Panc1 (cell line): ENCODE data around the gene USP10. TPM values are rescaled to one million over a fixed set of nuclear protein-coding genes. Genes with fewer than 3 reads are reported as not detected.

Experiments used
- ATAC-seq: fragments of 200-7000 bp; cut with Tn5 transposase; 2 replicates; pipeline ENCODE4 v1.9.1; 2020; ENCODE audit warnings: mild to moderate bottlenecking, moderate library complexity
- BruUV-seq: library from RNA; stranded (reverse); fragments of 400-500 nt; replicated peaks from 2 replicates; lab custom pipeline; 2021; lab: Mats Ljungman, UMichigan
- CTCF ChIA-PET: fragments of 300-600 bp; sonication (Branson Sonifier 250); formaldehyde crosslinking; loops from one replicate; lab custom pipeline; 2022; ENCODE audit warnings: antibody characterized with exemption; lab: Charles Lee
- POLR2A ChIA-PET: fragments of 300-600 bp; sonication (Branson Sonifier 250); formaldehyde crosslinking; loops from one replicate; lab custom pipeline; 2022; ENCODE audit warnings: antibody characterized with exemption; lab: Charles Lee
- DNase-seq: peaks from one replicate; pipeline ENCODE4 v3.0.0-alpha.2; 2010; ENCODE audit warnings: low read depth, low spot score
- H3K27ac ChIP-seq: 2 replicates; pipeline ENCODE4 v1.5.1; 2011; ENCODE audit warnings: mild to moderate bottlenecking, low read length, inconsistent platforms
- H3K27me3 ChIP-seq: fragments of 200-500 bp; sonication (Bioruptor generic); 2 replicates; pipeline ENCODE4 v1.6.0; 2014; ENCODE audit warnings: low read length, inconsistent platforms; ENCODE audit not compliant: control insufficient read depth, insufficient read depth
- H3K36me3 ChIP-seq: fragments of 200-500 bp; sonication (Bioruptor generic); 2 replicates; pipeline ENCODE4 v1.5.1; 2014; ENCODE audit warnings: inconsistent platforms, mild to moderate bottlenecking, low read length, moderate library complexity; ENCODE audit not compliant: control insufficient read depth, insufficient read depth
- H3K4me1 ChIP-seq: 2 replicates; pipeline ENCODE4 v1.5.1; 2011; ENCODE audit warnings: inconsistent platforms, mild to moderate bottlenecking, low read length, moderate library complexity; ENCODE audit not compliant: control insufficient read depth, insufficient read depth
- H3K4me3 ChIP-seq, 2 experiments: 2 replicates each; pipeline ENCODE4 v1.5.1; 2011 to 2012; ENCODE audit warnings: low read depth in 2 of 2, low read length in 2 of 2, mild to moderate bottlenecking in 2 of 2, inconsistent platforms in 1 of 2, moderate library complexity in 1 of 2
- H3K9me3 ChIP-seq: fragments of 200-500 bp; sonication (Bioruptor generic); 2 replicates; pipeline ENCODE4 v1.5.1; 2014; ENCODE audit warnings: low read depth, mild to moderate bottlenecking, inconsistent platforms, low read length, moderate library complexity; ENCODE audit not compliant: control insufficient read depth, insufficient read depth
- POLR2AphosphoS5 ChIP-seq: IDR thresholded peaks from 2 replicates; pipeline ENCODE4 v1.6.1; 2012; ENCODE audit warnings: mild to moderate bottlenecking, low read depth, low read length, moderate library complexity
- SIN3A ChIP-seq: IDR thresholded peaks from 2 replicates; pipeline ENCODE4 v1.6.1; 2012; ENCODE audit warnings: low read depth, mild to moderate bottlenecking, low read length, moderate library complexity, borderline replicate concordance; ENCODE audit not compliant: insufficient read depth
- TCF7L2 ChIP-seq: IDR thresholded peaks from 2 replicates; pipeline ENCODE4 v1.6.1; 2011; ENCODE audit warnings: mild to moderate bottlenecking, low read depth, low read length, inconsistent platforms
- in situ Hi-C: cut with HindIII; loops from 2 replicates; pipeline ENCODE4 v1.10.0; 2016; ENCODE audit warnings: low sequenced_read_pairs, low pct_unique_long_range_greater_than_20kb
- intact Hi-C: fragments of 100-400 bp; cut with micrococcal nuclease; formaldehyde crosslinking; loops from one replicate; pipeline ENCODE4 v1.10.0; 2022; ENCODE audit not compliant: unreplicated experiment
- total RNA-seq: library from RNA; stranded (reverse); gene quantifications from one replicate; pipeline ENCODE4 v1.2.1, GENCODE V29; 2021; ENCODE audit not compliant: unreplicated experiment
- TF ChIP-seq, protein P1 (sequence below): fragments of 450-650 bp; IDR thresholded peaks from 2 replicates; pipeline ENCODE4 v1.5.1; 2017; ENCODE audit warnings: mild to moderate bottlenecking
- TF ChIP-seq, protein P2 (sequence below), 2 experiments: IDR thresholded peaks; 2 replicates each; pipeline ENCODE4 v1.6.1; 2011 to 2012; ENCODE audit warnings: low read depth in 2 of 2, control low read depth in 1 of 2, low read length in 1 of 2, mild to moderate bottlenecking in 1 of 2, moderate library complexity in 1 of 2; ENCODE audit not compliant: insufficient read depth in 1 of 2

Gene USP10
- total RNA-seq, 1 experiment from 2014 or later, result 77.4 TPM

DNA sequence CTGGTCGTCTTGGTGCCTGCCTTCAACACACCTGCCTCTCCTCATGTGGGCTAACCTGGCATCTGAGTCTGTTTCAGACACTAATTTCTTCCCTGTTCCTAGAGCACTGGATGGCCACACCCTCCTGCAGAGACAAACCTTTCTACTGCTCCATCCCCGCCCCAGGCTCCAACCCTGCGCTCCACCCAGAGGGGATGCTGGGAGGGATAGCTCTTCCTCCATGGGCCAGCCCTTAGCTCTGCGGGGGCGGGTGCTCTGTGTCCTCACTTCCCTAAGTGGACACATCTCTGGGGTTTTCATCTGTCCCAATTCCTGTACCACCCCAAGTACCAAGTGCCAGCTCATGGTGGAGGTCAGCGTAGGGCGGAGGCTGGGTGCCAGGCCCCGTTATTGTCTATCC lies 109.0 kb downstream of the USP10 start:
- H3K4me1 ChIP-seq, result peaks cover 10% of the 10 kb centered on the region
- H3K27me3 ChIP-seq, result no peaks in the 10 kb centered on the region
- no peaks in the 10 kb centered on the region for H3K9me3 ChIP-seq
- no peak overlapping the region for H3K27ac ChIP-seq
- CTCF ChIA-PET, result no interaction called here
- intact Hi-C loops (no loop called here), in situ Hi-C loops (no loop called here)
- no peaks in the 10 kb centered on the region for H3K36me3 ChIP-seq
- H3K4me3 ChIP-seq, result no peak overlapping the region
- TF ChIP-seq SIN3A, result no peak
- no peak for TF ChIP-seq TCF7L2
- TF ChIP-seq POLR2AphosphoS5, result no peak
- TF ChIP-seq, protein P1, sequence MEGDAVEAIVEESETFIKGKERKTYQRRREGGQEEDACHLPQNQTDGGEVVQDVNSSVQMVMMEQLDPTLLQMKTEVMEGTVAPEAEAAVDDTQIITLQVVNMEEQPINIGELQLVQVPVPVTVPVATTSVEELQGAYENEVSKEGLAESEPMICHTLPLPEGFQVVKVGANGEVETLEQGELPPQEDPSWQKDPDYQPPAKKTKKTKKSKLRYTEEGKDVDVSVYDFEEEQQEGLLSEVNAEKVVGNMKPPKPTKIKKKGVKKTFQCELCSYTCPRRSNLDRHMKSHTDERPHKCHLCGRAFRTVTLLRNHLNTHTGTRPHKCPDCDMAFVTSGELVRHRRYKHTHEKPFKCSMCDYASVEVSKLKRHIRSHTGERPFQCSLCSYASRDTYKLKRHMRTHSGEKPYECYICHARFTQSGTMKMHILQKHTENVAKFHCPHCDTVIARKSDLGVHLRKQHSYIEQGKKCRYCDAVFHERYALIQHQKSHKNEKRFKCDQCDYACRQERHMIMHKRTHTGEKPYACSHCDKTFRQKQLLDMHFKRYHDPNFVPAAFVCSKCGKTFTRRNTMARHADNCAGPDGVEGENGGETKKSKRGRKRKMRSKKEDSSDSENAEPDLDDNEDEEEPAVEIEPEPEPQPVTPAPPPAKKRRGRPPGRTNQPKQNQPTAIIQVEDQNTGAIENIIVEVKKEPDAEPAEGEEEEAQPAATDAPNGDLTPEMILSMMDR, result no peak
- TF ChIP-seq, protein P2, sequence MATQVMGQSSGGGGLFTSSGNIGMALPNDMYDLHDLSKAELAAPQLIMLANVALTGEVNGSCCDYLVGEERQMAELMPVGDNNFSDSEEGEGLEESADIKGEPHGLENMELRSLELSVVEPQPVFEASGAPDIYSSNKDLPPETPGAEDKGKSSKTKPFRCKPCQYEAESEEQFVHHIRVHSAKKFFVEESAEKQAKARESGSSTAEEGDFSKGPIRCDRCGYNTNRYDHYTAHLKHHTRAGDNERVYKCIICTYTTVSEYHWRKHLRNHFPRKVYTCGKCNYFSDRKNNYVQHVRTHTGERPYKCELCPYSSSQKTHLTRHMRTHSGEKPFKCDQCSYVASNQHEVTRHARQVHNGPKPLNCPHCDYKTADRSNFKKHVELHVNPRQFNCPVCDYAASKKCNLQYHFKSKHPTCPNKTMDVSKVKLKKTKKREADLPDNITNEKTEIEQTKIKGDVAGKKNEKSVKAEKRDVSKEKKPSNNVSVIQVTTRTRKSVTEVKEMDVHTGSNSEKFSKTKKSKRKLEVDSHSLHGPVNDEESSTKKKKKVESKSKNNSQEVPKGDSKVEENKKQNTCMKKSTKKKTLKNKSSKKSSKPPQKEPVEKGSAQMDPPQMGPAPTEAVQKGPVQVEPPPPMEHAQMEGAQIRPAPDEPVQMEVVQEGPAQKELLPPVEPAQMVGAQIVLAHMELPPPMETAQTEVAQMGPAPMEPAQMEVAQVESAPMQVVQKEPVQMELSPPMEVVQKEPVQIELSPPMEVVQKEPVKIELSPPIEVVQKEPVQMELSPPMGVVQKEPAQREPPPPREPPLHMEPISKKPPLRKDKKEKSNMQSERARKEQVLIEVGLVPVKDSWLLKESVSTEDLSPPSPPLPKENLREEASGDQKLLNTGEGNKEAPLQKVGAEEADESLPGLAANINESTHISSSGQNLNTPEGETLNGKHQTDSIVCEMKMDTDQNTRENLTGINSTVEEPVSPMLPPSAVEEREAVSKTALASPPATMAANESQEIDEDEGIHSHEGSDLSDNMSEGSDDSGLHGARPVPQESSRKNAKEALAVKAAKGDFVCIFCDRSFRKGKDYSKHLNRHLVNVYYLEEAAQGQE (IDR thresholded peaks at IDR 0.05; ENCODE audit: insufficient read depth in 1 of 2, low read depth in 2 of 2, low read length in 1 of 2), result no peak
- BruUV-seq, result no TSS peak
- POLR2A ChIA-PET, result no interaction called here
- ATAC-seq (no peak), DNase-seq (no peak)

DNA sequence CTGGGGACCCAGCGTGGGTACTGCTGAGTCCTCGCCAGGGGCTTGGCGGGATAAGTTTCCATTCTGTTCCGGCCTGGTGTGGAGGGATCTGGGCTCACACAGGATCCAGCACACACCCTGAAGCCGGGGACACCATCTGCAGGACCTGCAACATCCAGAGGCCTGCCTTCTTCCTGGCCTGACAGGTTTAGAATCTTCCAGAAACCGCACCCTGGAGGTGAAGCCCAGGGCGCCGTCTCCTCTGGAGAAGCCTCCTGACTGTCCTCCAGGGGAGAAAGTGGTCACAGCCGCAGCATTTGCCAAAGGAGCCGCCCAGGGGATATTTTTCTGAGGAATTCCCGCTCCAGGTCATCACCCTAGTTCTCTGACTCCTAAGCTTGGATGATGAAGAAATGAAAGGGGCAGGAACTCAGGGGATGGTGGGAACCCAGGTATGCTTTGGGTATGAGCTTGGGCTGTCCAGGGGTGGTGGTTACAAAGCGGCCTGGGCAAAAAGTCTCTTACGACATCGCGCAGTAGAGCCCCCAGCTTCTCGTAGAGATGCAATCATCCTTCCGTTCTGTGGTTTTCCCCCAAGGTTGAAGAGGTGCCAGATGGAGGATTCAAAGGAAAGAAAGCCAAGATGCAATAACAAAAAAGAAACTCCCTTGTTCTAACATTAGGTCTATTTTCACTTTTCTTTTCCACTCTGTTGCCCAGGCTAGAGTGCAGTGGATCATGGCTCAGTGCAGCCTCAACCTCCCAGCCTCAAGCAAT lies 110.9 kb downstream of the USP10 start:
- BruUV-seq, result no TSS peak
- ChIA-PET POLR2A (no interaction called here), CTCF (no interaction called here)
- DNase-seq (no peak), ATAC-seq (no peak)
- no peaks in the 10 kb centered on the region for H3K36me3 ChIP-seq
- H3K27me3 ChIP-seq, result no peaks in the 10 kb centered on the region
- H3K9me3 ChIP-seq, result no peaks in the 10 kb centered on the region
- intact Hi-C loops (no loop called here), in situ Hi-C loops (no loop called here)
- no peak overlapping the region for H3K4me3 ChIP-seq
- H3K27ac ChIP-seq, result no peak overlapping the region
- H3K4me1 ChIP-seq, result peaks cover 10% of the 10 kb centered on the region
- no peak for TF ChIP-seq POLR2AphosphoS5
- TF ChIP-seq, protein P2 (IDR thresholded peaks at IDR 0.05; ENCODE audit: insufficient read depth in 1 of 2, low read depth in 2 of 2, low read length in 1 of 2), result no peak
- no peak for TF ChIP-seq SIN3A
- no peak for TF ChIP-seq TCF7L2
- TF ChIP-seq, protein P1, result no peak
